ENCODE data around the gene CORO2B. TPM values are rescaled to one million over a fixed set of nuclear protein-coding genes. Genes with fewer than 3 reads are reported as not detected.

Gene CORO2B
- polyA plus RNA-seq, 1 donor from 2014 or later, result 15.1 TPM

GRCh38 chr15:68567345-68567744, 11.4 kb upstream of the CORO2B start:
- Histone ChIP-seq H3F3A (ENCODE audit: insufficient read depth, low read length, poor library complexity, severe bottlenecking) (no peaks in the 10 kb centered on the region), H3K9me2 (ENCODE audit: insufficient read depth, low read length) (no peaks in the 10 kb centered on the region), H3K79me2 (replicated peaks; ENCODE audit: insufficient read depth, low read length) (no peaks in the 10 kb centered on the region), H4K20me1 (ENCODE audit: insufficient read depth) (no peaks in the 10 kb centered on the region), H3K9ac (ENCODE audit: low read length) (no peak overlapping the region), H3K27ac (ENCODE audit: low read length) (no peak overlapping the region), H3K27me3 (ENCODE audit: insufficient read depth, low read depth, low read length) (no peaks in the 10 kb centered on the region), H3K36me3 (ENCODE audit: insufficient read depth, low read length) (no peaks in the 10 kb centered on the region), H2AFZ (ENCODE audit: low read depth, low read length) (no peak overlapping the region), H3K4me3 (ENCODE audit: low read length) (no peak overlapping the region), H3K9me3 (ENCODE audit: low read length) (no peaks in the 10 kb centered on the region), H3K4me2 (ENCODE audit: low read length) (no peak overlapping the region)
- TF ChIP-seq REST (IDR thresholded peaks at IDR 0.05; ENCODE audit: borderline replicate concordance) (no peak), TAF1 (IDR thresholded peaks at IDR 0.05; ENCODE audit: low read depth) (no peak), RAD21 (conservative IDR thresholded peaks at IDR 0.05) (no peak), EZH2 (IDR thresholded peaks at IDR 0.05; ENCODE audit: borderline replicate concordance, insufficient read depth, low read length, poor library complexity, severe bottlenecking) (no peak), EP300 (conservative IDR thresholded peaks at IDR 0.05; ENCODE audit: poor library complexity, severe bottlenecking) (no peak), POLR2AphosphoS5 (IDR thresholded peaks at IDR 0.05) (no peak), SMC3 (conservative IDR thresholded peaks at IDR 0.05; ENCODE audit: poor library complexity) (no peak), MXI1 (conservative IDR thresholded peaks at IDR 0.05; ENCODE audit: poor library complexity, severe bottlenecking) (no peak)
- TF ChIP-seq, protein P1, sequence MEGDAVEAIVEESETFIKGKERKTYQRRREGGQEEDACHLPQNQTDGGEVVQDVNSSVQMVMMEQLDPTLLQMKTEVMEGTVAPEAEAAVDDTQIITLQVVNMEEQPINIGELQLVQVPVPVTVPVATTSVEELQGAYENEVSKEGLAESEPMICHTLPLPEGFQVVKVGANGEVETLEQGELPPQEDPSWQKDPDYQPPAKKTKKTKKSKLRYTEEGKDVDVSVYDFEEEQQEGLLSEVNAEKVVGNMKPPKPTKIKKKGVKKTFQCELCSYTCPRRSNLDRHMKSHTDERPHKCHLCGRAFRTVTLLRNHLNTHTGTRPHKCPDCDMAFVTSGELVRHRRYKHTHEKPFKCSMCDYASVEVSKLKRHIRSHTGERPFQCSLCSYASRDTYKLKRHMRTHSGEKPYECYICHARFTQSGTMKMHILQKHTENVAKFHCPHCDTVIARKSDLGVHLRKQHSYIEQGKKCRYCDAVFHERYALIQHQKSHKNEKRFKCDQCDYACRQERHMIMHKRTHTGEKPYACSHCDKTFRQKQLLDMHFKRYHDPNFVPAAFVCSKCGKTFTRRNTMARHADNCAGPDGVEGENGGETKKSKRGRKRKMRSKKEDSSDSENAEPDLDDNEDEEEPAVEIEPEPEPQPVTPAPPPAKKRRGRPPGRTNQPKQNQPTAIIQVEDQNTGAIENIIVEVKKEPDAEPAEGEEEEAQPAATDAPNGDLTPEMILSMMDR (IDR thresholded peaks at IDR 0.05; ENCODE audit: poor library complexity, severe bottlenecking), result no peak

GRCh38 chr15:68570974-68571373, 7.8 kb upstream of the CORO2B start:
- no peak overlapping the region for H3K4me2 ChIP-seq (ENCODE audit: low read length)
- no peaks in the 10 kb centered on the region for H3K9me2 ChIP-seq (ENCODE audit: insufficient read depth, low read length)
- no peaks in the 10 kb centered on the region for H3K36me3 ChIP-seq (ENCODE audit: insufficient read depth, low read length)
- TF ChIP-seq SMC3 (conservative IDR thresholded peaks at IDR 0.05; ENCODE audit: poor library complexity) (no peak), TAF1 (IDR thresholded peaks at IDR 0.05; ENCODE audit: low read depth) (no peak)
- no peaks in the 10 kb centered on the region for H3K9me3 ChIP-seq (ENCODE audit: low read length)
- no peaks in the 10 kb centered on the region for H3F3A ChIP-seq (ENCODE audit: insufficient read depth, low read length, poor library complexity, severe bottlenecking)
- no peaks in the 10 kb centered on the region for H3K27me3 ChIP-seq (ENCODE audit: insufficient read depth, low read depth, low read length)
- H3K9ac ChIP-seq (ENCODE audit: low read length), result no peak overlapping the region
- no peak overlapping the region for H3K27ac ChIP-seq (ENCODE audit: low read length)
- H3K4me3 ChIP-seq (ENCODE audit: low read length), result no peak overlapping the region
- H3K79me2 ChIP-seq (replicated peaks; ENCODE audit: insufficient read depth, low read length), result no peaks in the 10 kb centered on the region
- H2AFZ ChIP-seq (ENCODE audit: low read depth, low read length), result no peak overlapping the region
- no peaks in the 10 kb centered on the region for H4K20me1 ChIP-seq (ENCODE audit: insufficient read depth)

DNA sequence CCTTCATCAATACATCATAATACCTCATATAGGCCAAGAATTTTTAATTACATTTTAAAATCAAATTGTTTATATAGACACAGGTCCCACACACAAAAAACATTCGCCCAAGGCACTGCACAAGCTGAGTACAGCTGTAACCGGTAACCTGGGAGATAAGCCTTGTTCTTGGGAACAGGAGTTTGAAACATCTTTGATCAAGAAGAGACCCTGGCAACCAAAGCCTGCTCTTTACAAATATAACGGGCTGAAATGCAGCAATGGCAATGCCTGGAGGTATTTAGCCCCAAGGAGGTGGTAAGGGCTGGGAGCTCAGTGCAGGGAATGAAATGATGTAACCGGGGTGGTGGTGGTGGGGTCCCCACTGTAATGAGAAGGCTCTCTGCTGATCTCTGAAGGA, 7.2 kb upstream of the CORO2B start:
- Histone ChIP-seq H4K20me1 (ENCODE audit: insufficient read depth) (no peaks in the 10 kb centered on the region), H3K9me3 (ENCODE audit: low read length) (no peaks in the 10 kb centered on the region), H3K4me2 (ENCODE audit: low read length) (no peak overlapping the region), H3K4me3 (ENCODE audit: low read length) (no peak overlapping the region), H3K27ac (ENCODE audit: low read length) (no peak overlapping the region), H3K9ac (ENCODE audit: low read length) (no peak overlapping the region), H3K79me2 (replicated peaks; ENCODE audit: insufficient read depth, low read length) (no peaks in the 10 kb centered on the region), H3F3A (ENCODE audit: insufficient read depth, low read length, poor library complexity, severe bottlenecking) (no peaks in the 10 kb centered on the region), H3K36me3 (ENCODE audit: insufficient read depth, low read length) (no peaks in the 10 kb centered on the region), H3K9me2 (ENCODE audit: insufficient read depth, low read length) (no peaks in the 10 kb centered on the region), H3K27me3 (ENCODE audit: insufficient read depth, low read depth, low read length) (no peaks in the 10 kb centered on the region), H2AFZ (ENCODE audit: low read depth, low read length) (no peak overlapping the region)
- no peak for TF ChIP-seq EZH2 (IDR thresholded peaks at IDR 0.05; ENCODE audit: borderline replicate concordance, insufficient read depth, low read length, poor library complexity, severe bottlenecking)
- no peak for TF ChIP-seq EP300 (conservative IDR thresholded peaks at IDR 0.05; ENCODE audit: poor library complexity, severe bottlenecking)

Data from neural cell (in vitro differentiated cells).